Osteoblast (primary cell): ENCODE data around the gene PRKN. TPM values are rescaled to one million over a fixed set of nuclear protein-coding genes. Genes with fewer than 3 reads are reported as not detected.

Experiments used
- DNase-seq: peaks from one replicate; pipeline ENCODE4 v3.0.0; 2011; ENCODE audit warnings: low spot score, mixed read lengths; ENCODE audit not compliant: insufficient read length; ENCODE audit errors: missing footprints
- H2AFZ ChIP-seq: 2 replicates; pipeline ENCODE4 v1.6.0; 2011; ENCODE audit warnings: mild to moderate bottlenecking, low read length
- H3K27ac ChIP-seq: 2 replicates; pipeline ENCODE4 v1.5.1; 2011; ENCODE audit warnings: mild to moderate bottlenecking, low read depth, low read length, moderate library complexity
- H3K27me3 ChIP-seq: 2 replicates; pipeline ENCODE4 v1.6.0; 2012; ENCODE audit warnings: mild to moderate bottlenecking, control low read depth, inconsistent platforms, low read length, moderate library complexity; ENCODE audit not compliant: insufficient read depth
- H3K36me3 ChIP-seq: 2 replicates; pipeline ENCODE4 v1.5.1; 2011; ENCODE audit warnings: mild to moderate bottlenecking, low read length, control low read depth, moderate library complexity; ENCODE audit not compliant: insufficient read depth
- H3K4me1 ChIP-seq: 2 replicates; pipeline ENCODE4 v1.5.1; 2011; ENCODE audit warnings: mild to moderate bottlenecking, low read length, control low read depth, moderate library complexity; ENCODE audit not compliant: insufficient read depth
- H3K4me2 ChIP-seq: 2 replicates; pipeline ENCODE4 v1.6.0; 2011; ENCODE audit warnings: mild to moderate bottlenecking, low read length; ENCODE audit not compliant: insufficient read depth
- H3K4me3 ChIP-seq: fragments of 200-600 bp; sonication (generic); 3 replicates; pipeline ENCODE4 v1.5.1; 2012; ENCODE audit warnings: mild to moderate bottlenecking, low read length, inconsistent platforms; ENCODE audit not compliant: insufficient read depth
- H3K79me2 ChIP-seq: 2 replicates; pipeline ENCODE4 v1.6.0; 2012; ENCODE audit warnings: mild to moderate bottlenecking, low read length, control low read depth, inconsistent platforms; ENCODE audit not compliant: insufficient read depth
- H3K9me3 ChIP-seq: 2 replicates; pipeline ENCODE4 v1.5.1; 2011; ENCODE audit warnings: low read depth, low read length, control low read depth
- H4K20me1 ChIP-seq: 2 replicates; pipeline ENCODE4 v1.6.0; 2012; ENCODE audit warnings: mild to moderate bottlenecking, low read length, control low read depth; ENCODE audit not compliant: insufficient read depth
- total RNA-seq: library from RNA; depleted of rRNA; stranded (reverse); fragments of >200 nt; gene quantifications from 2 replicates; pipeline ENCODE4 v1.2.3, GENCODE V29; 2012
- TF ChIP-seq, protein P1 (sequence below): IDR thresholded peaks from 2 replicates; pipeline ENCODE4 v1.5.1; 2011; ENCODE audit warnings: mild to moderate bottlenecking, low read depth, low read length, moderate library complexity; ENCODE audit errors: extremely low read depth

PRKN gene
- total RNA-seq, 1 donor: 2.9 TPM

GRCh38 chr6:162289972-162290371 is 437.6 kb downstream of the PRKN start:
- H4K20me1 ChIP-seq: no peaks in the 10 kb centered on the region
- no peaks in the 10 kb centered on the region for H3K36me3 ChIP-seq
- H3K27me3 ChIP-seq: no peaks in the 10 kb centered on the region
- H3K27ac ChIP-seq: no peak overlapping the region
- H3K4me3 ChIP-seq: no peak overlapping the region
- no peaks in the 10 kb centered on the region for H3K4me1 ChIP-seq
- no peaks in the 10 kb centered on the region for H3K9me3 ChIP-seq
- no peak overlapping the region for H3K4me2 ChIP-seq
- no peaks in the 10 kb centered on the region for H3K79me2 ChIP-seq
- TF ChIP-seq, protein P1, sequence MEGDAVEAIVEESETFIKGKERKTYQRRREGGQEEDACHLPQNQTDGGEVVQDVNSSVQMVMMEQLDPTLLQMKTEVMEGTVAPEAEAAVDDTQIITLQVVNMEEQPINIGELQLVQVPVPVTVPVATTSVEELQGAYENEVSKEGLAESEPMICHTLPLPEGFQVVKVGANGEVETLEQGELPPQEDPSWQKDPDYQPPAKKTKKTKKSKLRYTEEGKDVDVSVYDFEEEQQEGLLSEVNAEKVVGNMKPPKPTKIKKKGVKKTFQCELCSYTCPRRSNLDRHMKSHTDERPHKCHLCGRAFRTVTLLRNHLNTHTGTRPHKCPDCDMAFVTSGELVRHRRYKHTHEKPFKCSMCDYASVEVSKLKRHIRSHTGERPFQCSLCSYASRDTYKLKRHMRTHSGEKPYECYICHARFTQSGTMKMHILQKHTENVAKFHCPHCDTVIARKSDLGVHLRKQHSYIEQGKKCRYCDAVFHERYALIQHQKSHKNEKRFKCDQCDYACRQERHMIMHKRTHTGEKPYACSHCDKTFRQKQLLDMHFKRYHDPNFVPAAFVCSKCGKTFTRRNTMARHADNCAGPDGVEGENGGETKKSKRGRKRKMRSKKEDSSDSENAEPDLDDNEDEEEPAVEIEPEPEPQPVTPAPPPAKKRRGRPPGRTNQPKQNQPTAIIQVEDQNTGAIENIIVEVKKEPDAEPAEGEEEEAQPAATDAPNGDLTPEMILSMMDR: no peak
- peak; percentile 18 for DNase-seq
- no peak overlapping the region for H2AFZ ChIP-seq

- no peak for DNase-seq
- no peaks in the 10 kb centered on the region for H4K20me1 ChIP-seq
These were observed 453.6 kb downstream of the PRKN start for GRCh38 chr6:162273986-162274385.

DNA sequence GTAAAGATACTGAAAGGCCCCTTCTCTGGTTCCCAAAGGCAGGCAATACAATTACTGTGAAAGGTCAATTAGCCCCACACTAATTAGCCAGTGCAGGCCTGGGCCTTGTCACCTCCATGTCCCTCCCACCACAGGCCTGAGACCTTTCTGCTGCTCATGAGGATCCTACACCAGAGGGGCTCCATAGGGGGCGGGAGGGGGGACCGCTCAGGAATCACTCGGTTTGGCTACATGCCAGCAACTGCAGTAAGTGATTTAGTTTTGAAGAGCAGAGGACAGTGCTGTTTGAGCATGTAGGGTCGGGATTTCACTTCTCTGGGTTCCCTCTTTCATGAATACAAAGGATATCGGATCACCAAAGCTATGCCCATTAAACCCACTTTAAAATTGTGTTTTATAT is 455.6 kb downstream of the PRKN start:
- no peaks in the 10 kb centered on the region for H4K20me1 ChIP-seq
- no peaks in the 10 kb centered on the region for H3K27me3 ChIP-seq
- H3K27ac ChIP-seq: no peak overlapping the region
- no peaks in the 10 kb centered on the region for H3K36me3 ChIP-seq
- H3K4me3 ChIP-seq: no peak overlapping the region
- DNase-seq: no peak
- TF ChIP-seq, protein P1: no peak
- no peak overlapping the region for H3K4me2 ChIP-seq
- H3K79me2 ChIP-seq: no peaks in the 10 kb centered on the region
- H2AFZ ChIP-seq: no peak overlapping the region
- H3K9me3 ChIP-seq: no peaks in the 10 kb centered on the region
- H3K4me1 ChIP-seq: no peaks in the 10 kb centered on the region

More at GRCh38 chr6:162273986-162274385, 453.6 kb downstream of the PRKN start:
- Histone ChIP-seq H3K4me1 (no peaks in the 10 kb centered on the region), H3K27ac (no peak overlapping the region), H3K27me3 (no peaks in the 10 kb centered on the region), H3K4me2 (no peak overlapping the region), H2AFZ (no peak overlapping the region), H3K4me3 (no peak overlapping the region), H3K36me3 (no peaks in the 10 kb centered on the region), H3K9me3 (no peaks in the 10 kb centered on the region), H3K79me2 (no peaks in the 10 kb centered on the region)
- TF ChIP-seq, protein P1: no peak

DNA sequence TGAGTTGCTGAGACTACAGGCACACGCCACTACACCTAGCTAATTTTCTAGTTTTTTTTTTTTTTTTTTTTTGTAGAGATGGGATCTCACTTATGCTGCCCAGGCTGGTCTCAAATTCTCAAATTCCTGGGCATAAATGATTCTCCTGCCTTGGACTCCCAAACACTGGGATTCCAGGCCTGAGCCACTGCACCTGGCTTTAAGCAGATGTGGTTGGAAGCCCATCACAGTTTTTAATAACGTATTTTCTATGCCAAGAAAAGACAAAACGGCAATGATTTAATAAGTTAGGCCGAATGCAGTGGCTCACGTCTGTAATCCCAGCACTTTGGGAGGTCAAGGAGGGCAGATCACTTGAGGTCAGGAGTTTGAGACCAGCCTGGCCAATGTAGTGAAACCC is 456.6 kb downstream of the PRKN start:
- Histone ChIP-seq H3K4me3 (no peak overlapping the region), H3K4me1 (no peaks in the 10 kb centered on the region), H3K4me2 (no peak overlapping the region), H3K79me2 (no peaks in the 10 kb centered on the region), H3K9me3 (no peaks in the 10 kb centered on the region), H2AFZ (no peak overlapping the region), H3K36me3 (no peaks in the 10 kb centered on the region), H3K27me3 (no peaks in the 10 kb centered on the region), H3K27ac (no peak overlapping the region), H4K20me1 (no peaks in the 10 kb centered on the region)
- TF ChIP-seq, protein P1: no peak
- no peak for DNase-seq
